ENCODE data around the gene STK32B.

STK32B gene

DNA sequence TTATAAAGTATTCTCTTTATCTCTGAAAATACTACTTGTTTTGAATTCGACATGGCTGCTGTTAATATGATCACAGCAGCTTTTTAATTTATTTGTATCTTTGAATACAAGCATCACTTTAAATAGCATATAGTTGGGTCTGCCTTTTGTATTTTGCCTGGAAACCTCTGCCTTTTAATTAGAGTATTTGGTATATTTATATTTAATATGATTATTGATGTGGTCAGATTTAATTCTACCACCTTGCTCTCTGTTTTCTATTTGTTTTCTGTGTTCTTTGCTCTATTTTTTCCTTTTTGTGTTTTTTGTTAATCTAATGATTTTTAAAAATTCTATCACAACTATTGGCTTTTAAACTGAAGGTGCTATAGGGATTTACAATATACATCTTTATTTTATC lies 21.7 kb downstream of the STK32B start:
- no peak for DNase-seq

DNA sequence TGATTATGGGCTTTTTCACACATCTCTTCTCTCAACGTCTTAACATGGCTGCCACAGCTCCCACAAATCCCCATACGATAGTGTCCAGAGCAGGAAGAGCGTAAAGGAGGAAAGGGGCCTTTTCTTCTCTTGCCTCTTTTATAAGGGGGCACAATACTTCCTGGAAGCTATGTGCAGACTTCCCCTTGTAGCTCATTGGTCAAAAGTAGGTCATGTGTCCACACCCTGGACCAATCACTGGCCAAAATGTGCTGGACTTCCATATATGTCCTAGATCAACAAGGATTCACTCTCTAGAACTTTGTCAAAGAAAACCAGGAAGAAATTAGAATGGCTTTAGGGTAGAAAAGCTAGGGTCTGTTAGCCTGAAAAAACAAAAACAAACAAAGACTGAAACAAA lies 26.7 kb downstream of the STK32B start:
- no peak for DNase-seq

DNA sequence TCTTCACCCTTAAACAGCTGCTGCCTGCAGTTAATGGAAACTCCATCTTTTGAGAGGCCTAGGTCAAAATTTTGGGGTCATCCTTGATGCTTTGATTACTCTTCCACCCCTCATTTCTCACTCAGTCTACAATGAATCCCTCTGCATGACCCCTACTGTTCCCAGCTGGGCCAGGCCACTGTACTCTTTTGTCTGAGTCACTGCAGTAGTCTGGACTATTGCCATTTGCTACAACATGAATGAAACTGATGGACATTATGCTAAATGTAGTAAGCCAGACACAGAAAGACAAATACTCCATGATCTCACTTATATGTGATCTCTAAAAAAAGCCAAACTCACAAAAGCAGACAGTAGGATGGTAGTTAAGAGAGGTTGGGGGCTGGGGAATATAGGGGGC lies 28.3 kb downstream of the STK32B start:
- no peak for DNase-seq

DNA sequence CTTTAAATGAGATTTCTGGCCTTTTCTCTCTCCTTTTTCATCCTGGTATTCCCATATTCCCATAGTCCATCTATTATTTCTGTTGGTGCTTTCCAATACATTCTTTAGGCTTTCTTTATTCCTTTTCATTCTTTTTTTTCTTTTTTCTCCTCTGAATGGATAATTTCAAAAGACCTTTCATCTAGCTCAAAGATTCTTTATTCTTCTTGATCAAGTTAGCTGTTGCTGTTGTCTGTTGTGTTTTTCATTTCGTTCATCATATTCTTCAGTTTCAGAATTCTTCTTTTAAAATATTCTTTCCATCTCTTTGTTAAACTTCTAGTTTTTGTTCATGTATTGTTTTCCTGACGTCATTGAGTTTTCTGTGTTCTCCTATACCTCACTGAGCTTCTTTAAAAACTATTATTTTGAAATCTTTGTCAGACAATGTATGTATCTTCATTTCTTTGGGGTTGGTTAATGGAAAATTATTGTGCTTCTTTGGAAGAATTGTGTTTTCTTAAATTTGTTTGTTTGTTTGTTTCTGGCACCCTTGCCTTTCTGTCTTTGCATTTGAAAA lies 30.2 kb downstream of the STK32B start:
- no peak for DNase-seq

DNA sequence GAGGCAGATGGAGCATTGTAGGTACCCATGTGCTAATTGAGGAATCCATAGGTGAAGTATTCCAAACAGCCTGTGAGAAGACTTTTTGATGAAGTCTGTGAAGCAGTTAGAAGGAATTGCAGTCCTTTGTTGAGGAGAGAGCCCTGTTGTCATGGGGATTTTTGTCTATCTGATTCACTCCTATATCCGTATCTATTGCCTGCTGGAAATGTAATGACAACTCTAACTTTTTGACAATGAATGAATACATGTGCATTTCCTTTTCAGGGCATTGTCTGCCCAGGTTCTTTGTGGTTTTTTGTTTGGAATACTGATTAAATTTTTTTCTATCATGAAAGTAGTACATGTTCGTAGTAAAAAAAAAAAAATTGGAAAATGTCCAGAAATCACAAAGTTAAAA lies 31.1 kb downstream of the STK32B start:
- no peak for DNase-seq

DNA sequence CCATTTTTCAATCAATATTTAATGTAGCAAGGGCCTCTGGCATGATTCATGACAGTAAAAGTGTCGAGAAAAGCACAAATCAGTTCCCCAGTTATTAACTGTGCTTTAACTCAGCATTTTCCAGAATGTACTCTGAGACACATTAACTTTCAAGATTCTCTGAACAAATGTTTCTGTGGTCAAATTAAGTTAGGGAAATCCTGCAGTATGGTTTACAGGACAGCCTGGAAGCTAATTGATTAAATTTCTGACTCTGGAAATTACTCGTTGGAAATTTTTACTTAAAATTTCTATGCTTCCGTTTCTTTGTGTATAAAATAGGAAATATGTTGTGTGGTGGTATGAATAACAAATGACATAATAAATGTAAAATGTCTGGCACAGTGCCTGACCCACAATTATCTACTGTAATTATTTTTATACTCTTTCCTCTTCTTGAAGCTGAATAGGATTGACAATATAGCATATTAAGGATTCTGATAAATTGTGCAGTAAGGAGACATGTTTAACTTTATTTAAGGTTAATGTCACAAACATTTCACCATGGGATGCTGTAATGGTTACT lies 33.7 kb downstream of the STK32B start:
- no peak for DNase-seq

DNA sequence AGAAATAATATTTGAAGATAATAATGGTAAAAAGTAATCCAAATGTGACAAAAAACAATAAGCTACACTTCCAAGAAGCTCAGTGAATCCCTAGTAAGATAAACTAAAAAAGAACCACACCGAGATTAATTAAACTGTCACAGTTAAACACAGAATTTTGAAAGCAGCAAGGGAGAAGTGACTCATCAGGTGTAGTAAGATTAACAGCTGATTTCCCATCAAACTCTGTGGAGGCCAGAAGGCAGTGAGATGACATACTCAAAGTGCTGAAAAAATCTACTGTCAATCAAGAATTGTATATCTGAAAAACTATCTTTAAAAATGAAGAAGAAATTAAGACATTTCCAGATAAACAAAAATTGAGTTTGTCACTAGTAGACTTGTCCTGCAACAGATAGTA lies 35.3 kb downstream of the STK32B start:
- no peak for DNase-seq

DNA sequence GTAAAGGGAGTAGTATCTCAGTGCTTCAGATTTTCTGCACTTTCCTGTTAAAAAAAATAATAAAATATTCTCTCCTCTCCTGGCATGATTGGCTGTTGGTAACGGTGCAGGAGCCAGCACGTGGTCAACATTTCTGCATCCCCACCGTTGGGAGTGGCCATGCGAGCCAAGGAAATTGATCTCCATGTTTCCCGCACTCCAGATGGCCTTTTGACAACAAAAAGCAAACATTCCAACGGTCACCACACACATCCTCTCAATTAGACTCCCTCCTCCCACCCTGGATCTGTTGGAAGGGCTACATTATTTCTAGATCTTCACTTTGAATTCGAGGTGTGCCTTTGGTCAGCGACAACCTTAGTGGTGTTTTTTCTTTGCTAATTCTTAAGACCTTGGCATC lies 45.0 kb downstream of the STK32B start:
- DNase-seq = no peak

DNA sequence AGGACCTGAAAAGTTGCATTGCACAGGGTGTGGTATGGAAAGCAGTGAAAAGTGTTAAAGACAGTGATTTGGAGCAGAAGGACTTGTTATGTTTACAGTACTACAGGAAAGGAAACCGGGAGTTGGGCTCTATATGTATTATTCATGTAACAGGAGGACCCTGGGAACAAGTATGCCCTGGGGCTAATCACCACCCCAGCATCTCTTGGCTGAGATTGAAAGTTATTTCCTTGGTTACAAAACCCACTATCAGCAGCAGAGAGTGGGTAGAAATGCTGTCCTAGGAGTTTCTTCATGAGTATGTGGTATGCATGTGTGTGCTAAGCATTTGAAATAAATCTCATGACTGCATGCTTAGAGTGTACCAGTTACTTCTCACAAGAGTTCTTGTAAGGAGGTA lies 46.9 kb downstream of the STK32B start:
- DNase-seq = no peak

DNA sequence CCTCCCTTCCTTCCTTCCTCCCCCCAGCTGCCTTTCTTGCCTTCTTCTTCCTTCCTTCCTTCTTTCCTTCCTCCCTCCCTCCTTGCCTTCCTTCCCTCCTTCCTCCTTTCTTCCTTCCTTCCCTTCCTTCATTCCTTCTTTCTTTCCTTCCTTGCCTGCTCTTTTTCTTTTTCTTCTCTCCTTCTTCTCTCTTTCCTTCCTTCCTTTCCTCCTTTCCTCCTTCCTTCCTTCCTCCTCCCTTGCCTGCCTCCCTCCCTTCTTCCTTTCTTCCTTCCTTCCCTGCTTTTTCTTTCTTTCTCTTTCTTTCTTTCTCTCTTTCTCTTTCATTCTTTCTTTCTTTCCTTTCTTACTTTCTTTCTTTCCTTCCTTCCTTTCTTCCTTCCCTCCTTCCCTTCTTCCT lies 49.1 kb downstream of the STK32B start:
- no peak for DNase-seq

DNA sequence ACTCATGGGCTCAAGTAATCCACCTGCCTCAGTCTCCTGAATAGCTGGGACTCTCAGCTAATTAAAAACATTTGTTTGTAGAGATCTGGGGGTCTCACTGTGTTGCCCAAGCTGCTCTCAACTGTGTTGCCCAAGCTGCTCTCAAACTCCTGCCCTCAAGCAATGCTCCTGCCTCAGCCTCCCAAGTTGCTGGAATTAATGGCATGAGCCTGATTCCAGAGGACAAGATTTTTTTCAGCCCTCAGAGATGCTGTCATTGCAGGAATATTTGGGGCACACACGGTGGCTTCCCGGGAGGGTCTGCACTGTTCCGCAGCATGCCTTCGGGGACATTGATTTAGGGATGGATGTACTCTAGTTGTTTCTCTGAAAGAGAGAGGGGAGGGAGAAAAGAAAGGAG lies 49.7 kb downstream of the STK32B start:
- DNase-seq = no peak

DNA sequence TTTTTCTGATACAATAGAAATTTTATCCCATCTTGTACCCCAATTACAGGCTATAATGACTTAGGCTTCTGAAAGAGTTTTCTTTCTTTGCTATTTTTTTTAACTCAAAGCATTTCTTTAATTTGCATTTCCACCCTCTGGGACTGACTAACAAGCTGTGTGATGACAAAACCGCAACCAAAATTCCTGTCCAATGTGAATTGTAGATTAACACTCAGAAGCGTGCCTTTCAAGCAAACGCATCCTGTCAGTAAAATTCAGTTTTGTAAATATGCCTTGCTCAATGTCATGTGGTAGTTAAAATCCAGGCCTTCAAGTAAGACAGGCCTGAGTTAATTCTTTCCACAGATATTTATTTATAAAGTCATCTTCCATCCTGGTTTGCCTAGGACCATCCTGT lies 50.3 kb downstream of the STK32B start:
- DNase-seq = no peak

DNA sequence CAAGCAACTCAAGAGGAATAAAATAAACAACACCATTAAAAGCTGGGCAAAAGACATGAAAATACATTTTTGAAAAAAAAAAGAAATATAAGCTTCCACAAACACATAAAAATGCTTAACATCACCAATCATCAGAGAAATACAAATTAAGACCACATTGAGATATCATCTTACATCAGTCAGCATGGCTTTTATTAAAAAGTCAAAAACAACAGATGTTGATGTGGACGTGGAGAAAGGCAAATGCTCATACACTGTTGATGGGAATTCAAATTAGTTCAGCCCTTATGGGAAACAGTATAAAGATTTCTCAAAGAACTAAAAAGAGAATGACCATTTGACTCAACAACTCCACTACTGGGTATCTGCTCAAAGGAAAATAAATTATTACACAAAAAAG lies 59.6 kb downstream of the STK32B start:
- DNase-seq = no peak

DNA sequence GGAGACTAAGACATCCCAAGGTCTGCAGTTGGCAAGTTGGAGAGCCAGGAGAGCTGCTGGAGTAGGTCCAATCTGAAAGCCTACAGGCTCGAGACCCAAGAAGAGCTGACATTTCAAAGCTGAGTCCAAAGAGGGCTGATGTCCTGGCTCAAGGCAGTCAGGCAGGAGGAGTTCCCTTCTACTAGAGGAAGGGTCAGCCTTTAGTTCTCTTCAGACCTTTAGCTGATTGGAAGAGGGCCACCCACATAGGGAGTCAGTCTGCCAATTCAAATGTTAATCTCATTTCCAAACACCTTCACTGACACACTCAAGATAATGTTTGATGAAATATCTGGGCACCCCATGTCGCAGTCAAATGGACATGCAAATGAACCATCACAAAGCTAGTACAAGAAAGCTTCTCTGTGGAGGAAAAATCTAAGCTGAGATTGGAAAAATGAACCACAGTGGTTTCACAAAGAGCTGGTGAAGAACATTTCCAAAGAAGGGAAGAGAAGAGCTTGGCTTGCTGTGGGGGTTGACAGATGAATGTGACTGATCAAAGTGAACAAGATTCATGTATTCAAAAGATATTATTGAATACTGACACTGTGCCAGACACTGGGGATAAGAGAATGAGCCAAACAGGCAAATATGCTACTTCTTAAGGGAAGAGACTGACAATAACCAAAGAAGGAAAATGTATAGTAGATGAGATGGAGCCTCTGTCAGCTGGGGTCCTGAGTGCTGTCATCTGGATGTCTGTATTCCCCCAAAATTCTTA lies 61.2 kb downstream of the STK32B start:
- DNase-seq = no peak

DNA sequence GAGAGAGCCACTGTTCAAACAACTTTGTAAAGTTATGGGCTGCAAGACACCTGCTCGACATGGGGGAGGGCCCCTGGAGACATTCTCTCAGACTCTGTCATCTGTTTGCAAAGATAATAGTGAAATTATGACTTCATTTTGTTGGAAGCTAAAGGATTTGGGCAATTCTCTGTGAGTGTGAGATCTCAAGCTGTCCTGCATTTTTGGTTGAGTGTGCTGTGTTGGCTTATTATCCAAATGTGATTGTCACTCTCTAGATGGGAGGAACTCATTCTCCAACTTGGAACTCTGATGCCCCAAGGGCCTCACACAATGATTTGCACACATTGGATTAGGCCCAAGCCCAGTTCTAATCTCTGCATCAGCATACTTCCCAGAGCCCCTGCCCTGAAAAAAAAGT lies 63.7 kb downstream of the STK32B start:
- no peak for DNase-seq

DNA sequence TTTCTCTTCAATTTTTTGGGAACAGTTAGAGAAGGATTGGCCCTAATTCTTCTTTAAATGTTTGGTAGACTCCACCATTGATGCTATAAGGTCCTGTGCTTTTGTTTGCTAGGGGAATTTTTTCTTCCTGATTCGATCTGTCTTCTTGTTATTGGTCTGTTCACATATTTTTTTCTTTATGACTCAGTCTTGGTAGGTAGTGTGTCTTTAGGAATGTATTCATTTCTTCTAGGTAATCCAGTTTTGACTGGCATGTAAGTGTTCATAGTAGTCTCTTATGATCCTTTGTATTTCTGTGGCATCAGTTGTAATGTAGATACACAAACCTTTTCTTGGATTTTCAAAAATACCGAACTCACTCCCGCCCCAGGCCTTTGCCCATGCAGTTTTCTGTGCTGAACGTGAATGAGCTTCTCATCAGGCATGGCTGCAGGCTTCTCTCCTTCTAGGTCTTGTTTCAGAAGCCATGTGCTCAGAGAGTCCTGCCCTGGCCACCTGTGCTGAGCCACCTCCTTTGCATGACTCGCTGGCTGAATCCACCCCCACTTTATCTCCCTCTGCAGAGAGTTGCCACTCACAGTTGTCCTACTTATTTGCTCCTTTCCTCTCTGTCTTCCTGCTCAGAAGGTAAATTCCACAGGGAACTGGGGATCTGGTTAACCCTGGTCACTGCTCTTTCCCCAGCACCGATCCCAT lies 67.0 kb downstream of the STK32B start:
- DNase-seq = no peak

DNA sequence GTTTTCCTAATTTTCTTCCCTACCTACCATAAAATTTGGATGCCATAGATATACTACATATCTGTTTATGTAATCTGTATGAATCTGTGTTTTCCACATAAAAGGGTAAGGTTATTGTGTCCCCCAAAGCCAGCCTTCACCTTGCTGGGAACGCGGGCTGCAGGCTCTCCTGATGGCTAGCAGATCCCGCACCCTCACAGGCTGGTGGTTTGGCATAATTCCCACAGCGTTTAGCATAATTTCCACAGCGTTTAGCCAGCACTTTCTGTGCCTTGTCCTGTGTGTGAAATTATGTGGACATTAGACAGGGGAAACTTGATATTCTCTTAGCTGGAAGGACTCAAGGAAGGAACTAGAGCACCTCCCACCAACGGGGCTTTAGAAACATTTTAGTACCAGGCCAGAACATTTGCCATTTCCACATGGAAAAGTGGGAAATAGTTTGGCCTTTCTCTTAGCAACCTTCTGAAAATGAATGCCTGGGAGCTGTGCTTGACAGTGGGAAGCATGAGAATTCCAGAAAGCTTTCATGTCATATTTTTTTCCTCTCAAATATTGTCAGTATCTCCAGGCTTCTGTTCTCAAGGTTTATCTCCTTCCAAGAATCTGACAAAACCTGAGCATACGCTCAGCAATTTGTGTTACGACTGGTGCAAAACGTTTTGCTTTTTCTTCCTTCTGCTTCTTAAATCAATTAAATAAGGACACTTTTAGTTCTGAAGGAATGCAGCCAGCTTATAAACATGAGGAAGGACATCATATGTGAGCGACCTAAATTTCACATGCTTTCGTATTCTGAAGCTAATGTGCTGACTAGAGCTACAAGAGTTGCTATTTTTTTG lies 67.9 kb downstream of the STK32B start:
- DNase-seq = no peak

DNA sequence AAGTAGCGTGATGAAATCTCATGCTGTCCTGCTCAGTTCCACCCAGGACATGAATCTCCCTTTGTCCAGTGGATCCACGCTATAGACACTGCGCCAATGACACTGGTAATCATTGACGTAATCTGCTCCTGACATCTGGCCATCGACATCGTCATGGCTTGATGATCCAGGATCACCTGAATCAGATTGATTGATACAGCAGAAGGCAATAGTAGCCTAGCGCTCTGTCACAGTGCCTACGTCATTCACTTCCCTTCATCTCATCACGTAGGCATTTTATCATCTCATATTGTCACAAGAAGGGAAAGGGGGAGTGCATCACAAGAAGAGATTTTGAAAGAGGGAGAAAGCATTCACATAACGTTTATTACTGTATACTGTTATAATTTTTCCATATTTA lies 68.8 kb downstream of the STK32B start:
- DNase-seq = no peak

DNA sequence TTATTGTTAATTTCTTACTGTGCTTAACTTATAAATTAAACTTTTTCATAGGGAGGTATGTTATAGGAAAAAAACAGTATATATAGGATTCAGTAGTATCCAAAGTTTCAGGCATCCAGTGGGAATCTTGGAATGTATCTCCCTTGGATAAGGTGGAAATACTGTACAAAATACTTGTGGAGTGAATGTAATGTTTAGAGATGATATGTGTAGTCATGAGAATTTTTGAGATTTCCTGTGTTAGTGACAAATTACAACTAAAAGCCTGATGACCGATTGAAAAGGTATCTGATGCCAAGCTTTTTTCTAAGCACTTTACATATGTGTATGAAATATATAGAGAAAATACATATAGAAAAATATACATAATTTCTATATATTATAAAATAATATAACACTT lies 69.2 kb downstream of the STK32B start:
- DNase-seq = no peak

DNA sequence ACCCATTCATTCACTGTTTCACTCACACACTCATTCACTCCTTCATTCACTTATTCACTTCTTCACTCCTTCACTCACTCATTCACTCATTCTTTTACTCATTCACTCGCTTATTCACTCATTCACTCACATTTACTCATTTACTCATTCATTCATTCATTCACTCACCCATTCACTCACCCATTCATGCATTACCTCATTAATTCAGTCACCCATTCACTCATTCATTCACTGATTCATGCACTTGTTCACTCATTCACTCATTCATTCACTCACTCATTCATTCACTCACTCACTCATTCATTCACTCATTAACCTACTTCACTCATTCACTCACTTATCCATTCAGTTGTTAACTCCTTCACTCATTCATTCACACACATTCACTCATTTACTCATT lies 70.8 kb downstream of the STK32B start:
- no peak for DNase-seq

DNA sequence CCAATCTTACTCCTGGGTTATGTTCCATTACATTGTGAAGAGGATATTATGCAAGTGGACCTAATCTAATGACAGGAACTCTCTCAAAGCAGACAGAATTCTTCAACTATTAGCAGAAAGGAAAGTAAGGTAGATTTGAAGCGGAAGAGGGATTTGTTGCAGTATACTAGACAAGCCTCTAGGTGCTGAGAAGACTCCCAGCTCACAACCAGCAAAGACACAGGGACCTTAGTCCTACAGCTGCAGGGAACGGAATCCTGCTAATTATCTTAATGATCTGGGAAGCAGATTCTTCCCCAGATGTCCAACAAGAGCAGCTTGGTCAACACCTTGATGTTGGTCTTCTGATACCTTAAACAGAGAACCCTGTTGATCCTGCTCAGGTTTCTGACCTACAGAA lies 73.6 kb downstream of the STK32B start:
- DNase-seq = no peak

DNA sequence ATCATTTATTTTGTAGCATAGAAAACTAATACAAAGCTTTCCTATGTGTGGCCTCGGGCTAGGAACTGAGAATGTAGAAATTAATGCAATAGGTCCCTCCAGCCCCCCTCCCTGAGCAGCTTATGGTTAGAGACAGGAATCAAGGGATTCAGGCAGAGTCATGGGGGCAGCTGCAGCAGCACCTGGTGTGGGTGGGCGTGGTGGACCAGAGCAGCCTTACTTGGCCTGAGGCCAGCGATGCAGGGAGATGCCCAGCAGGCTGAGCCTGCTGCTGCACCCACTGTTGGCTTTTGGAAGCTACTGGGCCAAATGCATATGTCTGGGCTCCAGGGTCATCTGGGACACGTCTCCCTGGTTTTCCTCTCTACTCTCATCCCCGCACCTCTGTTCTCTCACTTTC lies 74.0 kb downstream of the STK32B start:
- DNase-seq = no peak

DNA sequence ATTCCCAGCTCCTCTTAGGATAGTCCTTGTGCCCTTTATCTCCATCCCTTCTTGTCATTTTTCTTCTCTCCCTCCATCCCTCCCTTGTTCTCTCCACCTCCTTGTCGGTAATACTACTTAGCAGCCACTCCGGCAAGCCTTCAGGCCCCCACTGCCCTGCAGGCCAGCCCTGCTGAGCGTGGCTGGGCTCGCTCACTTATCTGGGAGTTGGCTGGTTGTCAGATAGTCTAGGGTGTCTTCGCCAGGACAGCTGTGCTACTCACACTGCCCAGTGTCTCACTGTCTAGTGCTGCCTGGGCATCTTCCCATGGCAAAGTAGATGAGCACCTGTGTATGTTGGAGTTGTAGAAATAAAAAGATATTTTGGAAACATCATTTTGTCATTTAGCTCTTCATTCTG lies 75.0 kb downstream of the STK32B start:
- DNase-seq = no peak
